MM.1S (cell line): ENCODE results near the gene CAPN8.

Experiments used
- DNase-seq: peaks from one replicate; pipeline ENCODE4 v3.0.0-alpha.2; 2015
- H2AFZ ChIP-seq: fragments of 300-600 bp; sonication (generic); 2 replicates; pipeline ENCODE4 v1.6.0; 2016; ENCODE audit warnings: antibody characterized with exemption, low read length
- H3F3A ChIP-seq: fragments of 300-600 bp; sonication (generic); 2 replicates; pipeline ENCODE4 v1.6.1; 2016; ENCODE audit warnings: mild to moderate bottlenecking, antibody characterized with exemption, low read length, moderate library complexity, mixed read lengths; ENCODE audit not compliant: insufficient read depth
- H3K27ac ChIP-seq: fragments of 300-600 bp; sonication (generic); 2 replicates; pipeline ENCODE4 v1.5.1; 2016; ENCODE audit warnings: mild to moderate bottlenecking, low read length
- H3K27me3 ChIP-seq: fragments of 300-600 bp; sonication (generic); replicated peaks from 2 replicates; pipeline ENCODE4 v1.6.0; 2016; ENCODE audit warnings: low read length; ENCODE audit not compliant: insufficient read depth
- H3K36me3 ChIP-seq: fragments of 300-600 bp; sonication (generic); replicated peaks from 2 replicates; pipeline ENCODE4 v1.6.1; 2016; ENCODE audit warnings: mild to moderate bottlenecking, low read length, mixed read lengths; ENCODE audit not compliant: insufficient read depth
- H3K4me1 ChIP-seq: fragments of 300-600 bp; sonication (generic); 2 replicates; pipeline ENCODE4 v1.6.1; 2016; ENCODE audit warnings: low read length, mixed read lengths
- H3K4me2 ChIP-seq: fragments of 300-600 bp; sonication (generic); 2 replicates; pipeline ENCODE4 v1.6.0; 2016; ENCODE audit warnings: low read depth, low read length
- H3K4me3 ChIP-seq: fragments of 300-600 bp; sonication (generic); 2 replicates; pipeline ENCODE4 v1.5.1; 2016; ENCODE audit warnings: low read length, mixed read lengths
- H3K79me2 ChIP-seq: fragments of 300-600 bp; sonication (generic); 2 replicates; pipeline ENCODE4 v1.6.1; 2016; ENCODE audit warnings: mixed run types, low read length, mixed read lengths
- H3K9ac ChIP-seq: fragments of 300-600 bp; sonication (generic); 2 replicates; pipeline ENCODE4 v1.6.1; 2016; ENCODE audit warnings: low read length, mixed read lengths
- H3K9me2 ChIP-seq: fragments of 300-600 bp; sonication (generic); replicated peaks from 2 replicates; pipeline ENCODE4 v1.6.1; 2016; ENCODE audit warnings: mild to moderate bottlenecking, low read length, mixed read lengths; ENCODE audit not compliant: insufficient read depth
- H3K9me3 ChIP-seq: fragments of 300-600 bp; sonication (generic); replicated peaks from 2 replicates; pipeline ENCODE4 v1.6.1; 2016; ENCODE audit warnings: mild to moderate bottlenecking, low read length, mixed read lengths; ENCODE audit not compliant: insufficient read depth
- H4K20me1 ChIP-seq: fragments of 300-600 bp; sonication (generic); 2 replicates; pipeline ENCODE4 v1.6.1; 2016; ENCODE audit warnings: mild to moderate bottlenecking, low read length, moderate library complexity, mixed read lengths; ENCODE audit not compliant: insufficient read depth
- CTCF ChIP-seq: fragments of 300-600 bp; sonication (generic); IDR thresholded peaks from 2 replicates; pipeline ENCODE4 v1.5.1; 2016; ENCODE audit warnings: antibody characterized with exemption, low read length, mixed read lengths
- EZH2 ChIP-seq: fragments of 300-600 bp; sonication (generic); optimal IDR thresholded peaks from 2 replicates; pipeline ENCODE3; 2017; ENCODE audit warnings: low read depth, mild to moderate bottlenecking, antibody characterized with exemption, low read length, mixed read lengths
- EZH2phosphoT487 ChIP-seq: fragments of 300-600 bp; sonication (generic); IDR thresholded peaks from 2 replicates; pipeline ENCODE4 v1.6.1; 2018; ENCODE audit warnings: antibody characterized with exemption, low read length

The CAPN8 gene

GRCh38 chr1:223711747-223712193, 46.3 kb upstream of the CAPN8 start:
- H3K27me3 ChIP-seq = no peaks in the 10 kb centered on the region
- H3K4me2 ChIP-seq = peak overlapping the region; percentile 76
- no peaks in the 10 kb centered on the region for H3K9me3 ChIP-seq
- peak overlapping the region; percentile 48; the same call in 1 of the 2 replicates for H3K4me3 ChIP-seq
- no peak overlapping the region for H3K27ac ChIP-seq
- H3K36me3 ChIP-seq = no peaks in the 10 kb centered on the region
- no peaks in the 10 kb centered on the region for H4K20me1 ChIP-seq
- H3K9me2 ChIP-seq = no peaks in the 10 kb centered on the region
- peaks cover 40% of the 10 kb centered on the region for H3F3A ChIP-seq
- H3K4me1 ChIP-seq = peaks cover 47% of the 10 kb centered on the region
- peaks cover 23% of the 10 kb centered on the region for H3K79me2 ChIP-seq
- TF ChIP-seq EZH2phosphoT487 = no peak
- TF ChIP-seq CTCF = no peak
- no peak for TF ChIP-seq EZH2
- peak overlapping the region; percentile 20; the same call in 1 of the 2 replicates for H3K9ac ChIP-seq
- no peak for DNase-seq
- H2AFZ ChIP-seq = peak overlapping the region; percentile 54; the same call in 1 of the 2 replicates

DNA sequence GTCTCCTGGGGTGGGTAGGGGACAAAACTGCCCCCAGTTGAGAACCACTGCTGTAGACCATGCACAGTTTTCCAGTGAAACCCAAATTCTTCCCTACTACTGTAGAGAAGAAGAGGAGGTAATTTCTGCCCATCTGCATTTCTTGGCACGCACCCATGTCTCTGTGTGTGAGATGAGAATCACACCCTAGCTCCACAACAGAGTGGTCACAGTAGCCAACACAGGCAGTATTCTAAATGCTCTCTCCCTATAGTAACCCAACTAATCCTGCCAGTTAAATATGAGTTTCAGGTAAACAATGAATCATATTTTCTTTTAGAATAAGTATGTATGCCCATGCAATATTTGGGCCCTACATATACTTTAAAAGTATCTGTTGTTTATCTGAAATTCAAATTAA, 45.7 kb upstream of the CAPN8 start:
- Histone ChIP-seq H3F3A (peaks cover 35% of the 10 kb centered on the region), H3K36me3 (no peaks in the 10 kb centered on the region), H4K20me1 (no peaks in the 10 kb centered on the region), H3K79me2 (peaks cover 23% of the 10 kb centered on the region), H2AFZ (no peak overlapping the region), H3K27ac (no peak overlapping the region), H3K9me3 (no peaks in the 10 kb centered on the region), H3K4me1 (peaks cover 43% of the 10 kb centered on the region), H3K27me3 (no peaks in the 10 kb centered on the region), H3K4me2 (no peak overlapping the region), H3K9me2 (no peaks in the 10 kb centered on the region), H3K4me3 (no peak overlapping the region), H3K9ac (no peak overlapping the region)
- no peak for TF ChIP-seq EZH2
- TF ChIP-seq EZH2phosphoT487 = no peak
- TF ChIP-seq CTCF = no peak
- no peak for DNase-seq

- Histone ChIP-seq H3K27me3 (no peaks in the 10 kb centered on the region), H3K4me1 (peaks cover 36% of the 10 kb centered on the region), H3K79me2 (peaks cover 23% of the 10 kb centered on the region), H3K4me2 (no peak overlapping the region), H3K4me3 (no peak overlapping the region), H3K9me2 (no peaks in the 10 kb centered on the region), H3F3A (peaks cover 27% of the 10 kb centered on the region), H2AFZ (no peak overlapping the region), H3K36me3 (no peaks in the 10 kb centered on the region), H3K9me3 (no peaks in the 10 kb centered on the region), H3K9ac (no peak overlapping the region), H4K20me1 (no peaks in the 10 kb centered on the region), H3K27ac (no peak overlapping the region)
- TF ChIP-seq CTCF (no peak), EZH2phosphoT487 (no peak), EZH2 (no peak)
- peak; percentile 30 for DNase-seq
Measured at GRCh38 chr1:223710179-223711133, 45.0 kb upstream of the CAPN8 start.
